Measurements from ENCODE around the gene GARS1.

DNA sequence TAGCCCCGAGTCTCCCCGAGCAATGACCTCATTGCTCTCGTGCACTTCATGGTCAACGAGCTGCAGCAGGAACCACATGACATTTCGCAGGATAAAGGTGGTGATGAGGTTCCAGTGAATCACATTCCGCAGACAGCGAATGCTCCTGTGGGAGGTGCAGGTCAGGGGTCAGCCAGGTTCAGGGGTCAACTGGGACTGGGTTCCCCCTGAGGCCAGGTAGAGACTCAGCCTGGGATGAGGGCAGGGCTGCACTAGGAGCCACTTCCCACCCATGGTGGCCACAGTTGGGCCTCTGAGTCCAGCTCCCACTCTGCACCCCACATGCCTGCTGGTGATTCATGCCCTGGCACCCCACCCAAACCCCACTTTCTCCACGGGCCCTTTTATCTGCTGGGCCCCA lies 70.4 kb downstream of the GARS1 start:
- TF ChIP-seq, protein P1, sequence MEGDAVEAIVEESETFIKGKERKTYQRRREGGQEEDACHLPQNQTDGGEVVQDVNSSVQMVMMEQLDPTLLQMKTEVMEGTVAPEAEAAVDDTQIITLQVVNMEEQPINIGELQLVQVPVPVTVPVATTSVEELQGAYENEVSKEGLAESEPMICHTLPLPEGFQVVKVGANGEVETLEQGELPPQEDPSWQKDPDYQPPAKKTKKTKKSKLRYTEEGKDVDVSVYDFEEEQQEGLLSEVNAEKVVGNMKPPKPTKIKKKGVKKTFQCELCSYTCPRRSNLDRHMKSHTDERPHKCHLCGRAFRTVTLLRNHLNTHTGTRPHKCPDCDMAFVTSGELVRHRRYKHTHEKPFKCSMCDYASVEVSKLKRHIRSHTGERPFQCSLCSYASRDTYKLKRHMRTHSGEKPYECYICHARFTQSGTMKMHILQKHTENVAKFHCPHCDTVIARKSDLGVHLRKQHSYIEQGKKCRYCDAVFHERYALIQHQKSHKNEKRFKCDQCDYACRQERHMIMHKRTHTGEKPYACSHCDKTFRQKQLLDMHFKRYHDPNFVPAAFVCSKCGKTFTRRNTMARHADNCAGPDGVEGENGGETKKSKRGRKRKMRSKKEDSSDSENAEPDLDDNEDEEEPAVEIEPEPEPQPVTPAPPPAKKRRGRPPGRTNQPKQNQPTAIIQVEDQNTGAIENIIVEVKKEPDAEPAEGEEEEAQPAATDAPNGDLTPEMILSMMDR (IDR thresholded peaks at IDR 0.05; ENCODE audit: low read depth, low read length, poor library complexity, severe bottlenecking), result no peak
- no peak for TF ChIP-seq EZH2phosphoT487 (IDR thresholded peaks at IDR 0.05; ENCODE audit: borderline replicate concordance, low read length)

All from DOHH2 (cell line).